NT2/D1 (cell line): ENCODE data around the gene SCAMP4.

Experiments used
- YY1 ChIP-seq: IDR thresholded peaks from 2 replicates; pipeline ENCODE4 v1.6.1; 2011; ENCODE audit not compliant: insufficient read length, insufficient read depth
- ZNF274 ChIP-seq: IDR thresholded peaks from 2 replicates; pipeline ENCODE4 v1.6.1; 2011; ENCODE audit warnings: mild to moderate bottlenecking, low read depth, low read length

DNA sequence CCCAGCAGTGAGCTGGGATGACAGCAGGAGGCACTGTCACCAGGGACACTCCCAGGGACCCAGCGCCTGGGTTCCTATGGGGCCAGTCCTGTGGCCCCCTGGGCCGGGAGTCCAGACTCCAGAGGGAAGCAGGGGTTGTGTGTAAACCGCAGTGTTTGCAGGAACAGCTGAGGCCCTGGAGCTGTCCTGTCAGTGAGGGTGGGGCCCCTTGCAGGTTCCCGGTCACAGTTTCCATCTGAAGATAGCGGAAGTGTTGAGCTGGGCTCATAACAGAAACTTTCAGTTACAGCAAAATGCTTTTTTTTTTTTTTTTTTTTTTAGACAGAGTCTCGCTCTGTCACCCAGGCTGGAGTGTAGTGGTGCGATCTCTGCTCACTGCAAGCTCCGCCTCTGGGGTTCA, 18.1 kb downstream of the SCAMP4 start:
- no peak for TF ChIP-seq YY1
- no peak for TF ChIP-seq ZNF274
